Activated T-helper 2 cell treated with anti-CD3 and anti-CD28 coated beads, Interferon-gamma antibody, Interleukin-2, Interleukin-4, amounts not matched to agents 10 μg/mL and 5 μg/mL and 100 μg/mL, durations not matched to agents 14 hours and 24 hours and 36 hours (primary cell): ENCODE data around the gene AOPEP. TPM values are rescaled to one million over a fixed set of nuclear protein-coding genes. Genes with fewer than 3 reads are reported as not detected.

Source experiments
- DNase-seq: peaks from one replicate; pipeline ENCODE4 v3.0.0; 2021; ENCODE audit warnings: low spot score
- H3K27ac Mint-ChIP-seq: one replicate; pipeline ENCODE4 v1.8.0; 2021; ENCODE audit warnings: mixed read lengths
- H3K27me3 Mint-ChIP-seq: one replicate; pipeline ENCODE4 v1.8.0; 2021; ENCODE audit warnings: low read depth, mixed read lengths
- H3K36me3 Mint-ChIP-seq: one replicate; pipeline ENCODE4 v1.8.0; 2021; ENCODE audit warnings: low read depth, mixed read lengths
- H3K4me1 Mint-ChIP-seq: one replicate; pipeline ENCODE4 v1.8.0; 2021; ENCODE audit warnings: low read depth, mixed read lengths
- H3K4me3 Mint-ChIP-seq: one replicate; pipeline ENCODE4 v1.8.0; 2021; ENCODE audit warnings: low read depth, mild to moderate bottlenecking, moderate library complexity, mixed read lengths
- H3K9me3 Mint-ChIP-seq: one replicate; pipeline ENCODE4 v1.8.0; 2021; ENCODE audit warnings: mixed read lengths
- intact Hi-C: fragments of 100-400 bp; cut with micrococcal nuclease; formaldehyde crosslinking; loops from one replicate; pipeline ENCODE4 v1.15.1; 2023
- total RNA-seq: library from RNA; stranded (reverse); gene quantifications from 2 replicates; pipeline ENCODE4 v1.2.3, GENCODE V29; 2022

The AOPEP gene
- total RNA-seq, 1 donor from 2014 or later = 24.6 TPM

GRCh38 chr9:94881454-94881853 is 155.0 kb downstream of the AOPEP start:
- Mint-ChIP-seq H3K4me1 (peaks cover 14% of the 10 kb centered on the region), H3K27me3 (peaks cover 37% of the 10 kb centered on the region), H3K4me3 (no peak overlapping the region), H3K9me3 (no peaks in the 10 kb centered on the region), H3K36me3 (no peaks in the 10 kb centered on the region), H3K27ac (no peak overlapping the region)
- intact Hi-C loops = no loop called here
- no peak for DNase-seq

GRCh38 chr9:94881940-94882339 is 155.4 kb downstream of the AOPEP start:
- no peaks in the 10 kb centered on the region for H3K9me3 Mint-ChIP-seq
- intact Hi-C loops = no loop called here
- no peak overlapping the region for H3K27ac Mint-ChIP-seq
- no peak overlapping the region for H3K4me3 Mint-ChIP-seq
- peaks cover 32% of the 10 kb centered on the region for H3K27me3 Mint-ChIP-seq
- no peak for DNase-seq
- H3K4me1 Mint-ChIP-seq = peaks cover 14% of the 10 kb centered on the region
- H3K36me3 Mint-ChIP-seq = no peaks in the 10 kb centered on the region

- intact Hi-C loops = no loop called here
- H3K9me3 Mint-ChIP-seq = no peaks in the 10 kb centered on the region
- H3K4me1 Mint-ChIP-seq = peaks cover 14% of the 10 kb centered on the region
- H3K27me3 Mint-ChIP-seq = peaks cover 27% of the 10 kb centered on the region
- no peak for DNase-seq
- H3K4me3 Mint-ChIP-seq = no peak overlapping the region
- no peak overlapping the region for H3K27ac Mint-ChIP-seq
- no peaks in the 10 kb centered on the region for H3K36me3 Mint-ChIP-seq
These were observed 156.6 kb downstream of the AOPEP start for GRCh38 chr9:94882966-94883641.

- H3K36me3 Mint-ChIP-seq = peaks cover 5% of the 10 kb centered on the region
- intact Hi-C loops = no loop called here
- H3K27ac Mint-ChIP-seq = no peak overlapping the region
- H3K9me3 Mint-ChIP-seq = peaks cover 8% of the 10 kb centered on the region
- H3K4me3 Mint-ChIP-seq = no peak overlapping the region
- H3K27me3 Mint-ChIP-seq = peaks cover 21% of the 10 kb centered on the region
- no peaks in the 10 kb centered on the region for H3K4me1 Mint-ChIP-seq
- DNase-seq = no peak
These were observed 159.5 kb downstream of the AOPEP start for GRCh38 chr9:94885854-94886447.

- H3K27me3 Mint-ChIP-seq = peaks cover 12% of the 10 kb centered on the region
- intact Hi-C loops = no loop called here
- H3K27ac Mint-ChIP-seq = no peak overlapping the region
- peaks cover 17% of the 10 kb centered on the region for H3K36me3 Mint-ChIP-seq
- H3K9me3 Mint-ChIP-seq = peaks cover 22% of the 10 kb centered on the region
- no peak for DNase-seq
- no peak overlapping the region for H3K4me3 Mint-ChIP-seq
- H3K4me1 Mint-ChIP-seq = no peaks in the 10 kb centered on the region
These were observed 161.2 kb downstream of the AOPEP start for GRCh38 chr9:94887721-94888120.

GRCh38 chr9:94888775-94889174 is 162.3 kb downstream of the AOPEP start:
- no peak for DNase-seq
- Mint-ChIP-seq H3K36me3 (peaks cover 17% of the 10 kb centered on the region), H3K27ac (no peak overlapping the region), H3K9me3 (peaks cover 22% of the 10 kb centered on the region), H3K4me3 (no peak overlapping the region), H3K4me1 (peaks cover 2% of the 10 kb centered on the region), H3K27me3 (peaks cover 5% of the 10 kb centered on the region)
- intact Hi-C loops = no loop called here

- H3K27ac Mint-ChIP-seq = no peak overlapping the region
- no peak overlapping the region for H3K4me3 Mint-ChIP-seq
- H3K4me1 Mint-ChIP-seq = peaks cover 5% of the 10 kb centered on the region
- H3K36me3 Mint-ChIP-seq = peaks cover 17% of the 10 kb centered on the region
- no peak for DNase-seq
- peaks cover 22% of the 10 kb centered on the region for H3K9me3 Mint-ChIP-seq
- intact Hi-C loops = no loop called here
- peaks cover 5% of the 10 kb centered on the region for H3K27me3 Mint-ChIP-seq
These were observed 163.1 kb downstream of the AOPEP start for GRCh38 chr9:94889628-94890027.

GRCh38 chr9:94891183-94891582 is 164.7 kb downstream of the AOPEP start:
- H3K4me3 Mint-ChIP-seq = no peak overlapping the region
- no peak for DNase-seq
- H3K4me1 Mint-ChIP-seq = peaks cover 5% of the 10 kb centered on the region
- peaks cover 22% of the 10 kb centered on the region for H3K9me3 Mint-ChIP-seq
- peaks cover 4% of the 10 kb centered on the region for H3K27me3 Mint-ChIP-seq
- H3K27ac Mint-ChIP-seq = no peak overlapping the region
- peaks cover 17% of the 10 kb centered on the region for H3K36me3 Mint-ChIP-seq
- intact Hi-C loops = no loop called here

GRCh38 chr9:94892675-94893074 is 166.2 kb downstream of the AOPEP start:
- Mint-ChIP-seq H3K4me3 (no peak overlapping the region), H3K27ac (no peak overlapping the region), H3K4me1 (peaks cover 7% of the 10 kb centered on the region), H3K9me3 (peaks cover 22% of the 10 kb centered on the region), H3K27me3 (peaks cover 8% of the 10 kb centered on the region), H3K36me3 (peaks cover 17% of the 10 kb centered on the region)
- no peak for DNase-seq
- intact Hi-C loops = no loop called here

GRCh38 chr9:94894094-94894699 is 167.7 kb downstream of the AOPEP start:
- no peak for DNase-seq
- Mint-ChIP-seq H3K9me3 (peaks cover 22% of the 10 kb centered on the region), H3K27ac (no peak overlapping the region), H3K36me3 (peaks cover 17% of the 10 kb centered on the region), H3K27me3 (peaks cover 8% of the 10 kb centered on the region), H3K4me3 (no peak overlapping the region), H3K4me1 (peaks cover 7% of the 10 kb centered on the region)
- intact Hi-C loops = loop anchor here (2.0 kb wide), 1 partner anchor 15 kb away; no protein-coding TSS in a partner anchor

- DNase-seq = no peak
- Mint-ChIP-seq H3K4me3 (no peak overlapping the region), H3K36me3 (peaks cover 12% of the 10 kb centered on the region), H3K27me3 (peaks cover 8% of the 10 kb centered on the region), H3K27ac (no peak overlapping the region), H3K4me1 (peaks cover 16% of the 10 kb centered on the region), H3K9me3 (peaks cover 17% of the 10 kb centered on the region)
- intact Hi-C loops = loop anchor here (2.0 to 5.0 kb wide), 2 partner anchors 17 to 33 kb away; no protein-coding TSS in a partner anchor
These were observed 169.2 kb downstream of the AOPEP start for GRCh38 chr9:94895668-94896067.

GRCh38 chr9:94896512-94896911 is 170.0 kb downstream of the AOPEP start:
- H3K9me3 Mint-ChIP-seq = peaks cover 9% of the 10 kb centered on the region
- H3K27ac Mint-ChIP-seq = no peak overlapping the region
- peaks cover 8% of the 10 kb centered on the region for H3K36me3 Mint-ChIP-seq
- H3K4me1 Mint-ChIP-seq = peaks cover 21% of the 10 kb centered on the region
- no peak for DNase-seq
- H3K4me3 Mint-ChIP-seq = no peak overlapping the region
- H3K27me3 Mint-ChIP-seq = peaks cover 8% of the 10 kb centered on the region
- intact Hi-C loops = loop anchor here (5.0 kb wide), 1 partner anchor 34 kb away; no protein-coding TSS in a partner anchor
